Osteoblast (primary cell): Measurements from ENCODE around the gene DPEP3. TPM values are rescaled to one million over a fixed set of nuclear protein-coding genes. Genes with fewer than 3 reads are reported as not detected.

ENCODE experiments used
- DNase-seq: peaks from one replicate; pipeline ENCODE4 v3.0.0; 2011; ENCODE audit warnings: low spot score, mixed read lengths; ENCODE audit not compliant: insufficient read length; ENCODE audit errors: missing footprints
- H2AFZ ChIP-seq: 2 replicates; pipeline ENCODE4 v1.6.0; 2011; ENCODE audit warnings: mild to moderate bottlenecking, low read length
- H3K27ac ChIP-seq: 2 replicates; pipeline ENCODE4 v1.5.1; 2011; ENCODE audit warnings: mild to moderate bottlenecking, low read depth, low read length, moderate library complexity
- H3K27me3 ChIP-seq: 2 replicates; pipeline ENCODE4 v1.6.0; 2012; ENCODE audit warnings: mild to moderate bottlenecking, control low read depth, inconsistent platforms, low read length, moderate library complexity; ENCODE audit not compliant: insufficient read depth
- H3K36me3 ChIP-seq: 2 replicates; pipeline ENCODE4 v1.5.1; 2011; ENCODE audit warnings: mild to moderate bottlenecking, low read length, control low read depth, moderate library complexity; ENCODE audit not compliant: insufficient read depth
- H3K4me1 ChIP-seq: 2 replicates; pipeline ENCODE4 v1.5.1; 2011; ENCODE audit warnings: mild to moderate bottlenecking, low read length, control low read depth, moderate library complexity; ENCODE audit not compliant: insufficient read depth
- H3K4me2 ChIP-seq: 2 replicates; pipeline ENCODE4 v1.6.0; 2011; ENCODE audit warnings: mild to moderate bottlenecking, low read length; ENCODE audit not compliant: insufficient read depth
- H3K4me3 ChIP-seq: fragments of 200-600 bp; sonication (generic); 3 replicates; pipeline ENCODE4 v1.5.1; 2012; ENCODE audit warnings: mild to moderate bottlenecking, low read length, inconsistent platforms; ENCODE audit not compliant: insufficient read depth
- H3K79me2 ChIP-seq: 2 replicates; pipeline ENCODE4 v1.6.0; 2012; ENCODE audit warnings: mild to moderate bottlenecking, low read length, control low read depth, inconsistent platforms; ENCODE audit not compliant: insufficient read depth
- H3K9me3 ChIP-seq: 2 replicates; pipeline ENCODE4 v1.5.1; 2011; ENCODE audit warnings: low read depth, low read length, control low read depth
- H4K20me1 ChIP-seq: 2 replicates; pipeline ENCODE4 v1.6.0; 2012; ENCODE audit warnings: mild to moderate bottlenecking, low read length, control low read depth; ENCODE audit not compliant: insufficient read depth
- CTCF ChIP-seq: IDR thresholded peaks from 2 replicates; pipeline ENCODE4 v1.5.1; 2011; ENCODE audit warnings: mild to moderate bottlenecking, low read depth, low read length, moderate library complexity; ENCODE audit errors: extremely low read depth
- total RNA-seq: library from RNA; depleted of rRNA; stranded (reverse); fragments of >200 nt; gene quantifications from 2 replicates; pipeline ENCODE4 v1.2.3, GENCODE V29; 2012

Gene DPEP3
- total RNA-seq, 1 donor = not detected

GRCh38 chr16:67962135-67962534 lies 18.2 kb downstream of the DPEP3 start:
- Histone ChIP-seq H4K20me1 (peaks cover 83% of the 10 kb centered on the region), H3K4me2 (no peak overlapping the region), H3K27me3 (no peaks in the 10 kb centered on the region), H2AFZ (no peak overlapping the region), H3K9me3 (no peaks in the 10 kb centered on the region), H3K79me2 (peaks cover 98% of the 10 kb centered on the region), H3K4me1 (peaks cover 42% of the 10 kb centered on the region), H3K4me3 (no peak overlapping the region), H3K27ac (no peak overlapping the region), H3K36me3 (peaks cover 73% of the 10 kb centered on the region)
- no peak for DNase-seq
- TF ChIP-seq CTCF = no peak

GRCh38 chr16:67961551-67961957 lies 18.7 kb downstream of the DPEP3 start:
- Histone ChIP-seq H3K79me2 (peaks cover 92% of the 10 kb centered on the region), H3K9me3 (no peaks in the 10 kb centered on the region), H3K27ac (no peak overlapping the region), H3K4me2 (no peak overlapping the region), H3K27me3 (no peaks in the 10 kb centered on the region), H4K20me1 (peaks cover 77% of the 10 kb centered on the region), H3K4me1 (peaks cover 36% of the 10 kb centered on the region), H2AFZ (no peak overlapping the region), H3K36me3 (peaks cover 77% of the 10 kb centered on the region), H3K4me3 (no peak overlapping the region)
- DNase-seq = no peak
- no peak for TF ChIP-seq CTCF

GRCh38 chr16:67959536-67960329 lies 20.6 kb downstream of the DPEP3 start:
- H3K27me3 ChIP-seq = no peaks in the 10 kb centered on the region
- H2AFZ ChIP-seq = no peak overlapping the region
- H3K9me3 ChIP-seq = no peaks in the 10 kb centered on the region
- H3K79me2 ChIP-seq = peaks cover 81% of the 10 kb centered on the region
- DNase-seq = peak; percentile 99
- no peak overlapping the region for H3K4me3 ChIP-seq
- peaks cover 22% of the 10 kb centered on the region for H3K4me1 ChIP-seq
- peak overlapping the region; percentile 76 for H3K27ac ChIP-seq
- no peak for TF ChIP-seq CTCF
- peaks cover 88% of the 10 kb centered on the region for H3K36me3 ChIP-seq
- H3K4me2 ChIP-seq = peak overlapping the region; percentile 15
- peaks cover 62% of the 10 kb centered on the region for H4K20me1 ChIP-seq

- TF ChIP-seq CTCF = no peak
- no peak overlapping the region for H3K27ac ChIP-seq
- no peaks in the 10 kb centered on the region for H3K27me3 ChIP-seq
- H3K36me3 ChIP-seq = peaks cover 91% of the 10 kb centered on the region
- no peaks in the 10 kb centered on the region for H3K9me3 ChIP-seq
- H3K4me3 ChIP-seq = no peak overlapping the region
- H3K79me2 ChIP-seq = peaks cover 69% of the 10 kb centered on the region
- H2AFZ ChIP-seq = no peak overlapping the region
- DNase-seq = no peak
- H3K4me2 ChIP-seq = no peak overlapping the region
- H4K20me1 ChIP-seq = peaks cover 56% of the 10 kb centered on the region
- H3K4me1 ChIP-seq = peaks cover 15% of the 10 kb centered on the region
These were observed 22.7 kb downstream of the DPEP3 start for GRCh38 chr16:67957622-67958021.
